HCT116 (cell line): Measurements from ENCODE around the gene BRD2. TPM values are rescaled to one million over a fixed set of nuclear protein-coding genes. Genes with fewer than 3 reads are reported as not detected.

Experiments used
- ATAC-seq: fragments of 200-7000 bp; cut with Tn5 transposase; 2 replicates; pipeline ENCODE4 v1.9.1; 2020; ENCODE audit warnings: mild to moderate bottlenecking, moderate library complexity
- BruUV-seq: library from RNA; stranded (reverse); fragments of 400-500 nt; replicated peaks from 2 replicates; lab custom pipeline; 2021; lab: Mats Ljungman, UMichigan
- CTCF ChIA-PET: fragments of 300-600 bp; sonication (Branson Sonifier 250); formaldehyde crosslinking; loops from one replicate; lab custom pipeline; 2021; ENCODE audit warnings: antibody characterized with exemption; lab: Charles Lee
- POLR2A ChIA-PET: fragments of 300-600, 350-600 bp; sonication (Branson Sonifier 250); formaldehyde crosslinking; loops from one replicate; lab custom pipeline; 2021; ENCODE audit warnings: antibody characterized with exemption; lab: Charles Lee
- RAD21 ChIA-PET, 2 experiments: fragments of 300-600 bp; sonication (Branson Sonifier 250); formaldehyde crosslinking; loops; one replicate each; lab custom pipeline; 2023; ENCODE audit warnings: low total read pairs in 2 of 2; ENCODE audit not compliant: uncharacterized antibody in 2 of 2, unreplicated experiment in 2 of 2, low non-redundant PET in 1 of 2; lab: Charles Lee
- DNase-seq: peaks from one replicate; pipeline ENCODE4 v3.0.0-alpha.2; 2010; ENCODE audit warnings: low read depth, low spot score
- H2AFZ ChIP-seq: fragments of 200-600 bp; shearing (Covaris generic), sonication (generic); 2 replicates; pipeline ENCODE4 v1.6.1; 2017; ENCODE audit warnings: low read depth, mixed run types, mixed read lengths, antibody characterized with exemption, low read length; ENCODE audit not compliant: poor library complexity, severe bottlenecking
- H3K27ac ChIP-seq: 2 replicates; pipeline ENCODE4 v1.5.1; 2012; ENCODE audit warnings: low read depth, low read length
- H3K27me3 ChIP-seq: fragments of 200-600 bp; sonication (generic); 2 replicates; pipeline ENCODE4 v1.6.1; 2016; ENCODE audit warnings: mixed run types, low read length, mixed read lengths; ENCODE audit not compliant: insufficient read depth
- H3K36me3 ChIP-seq, 2 experiments: fragments of 200-500 bp in 1 of 2; fragments of 200-600 bp in 1 of 2; sonication (Bioruptor generic) in 1 of 2; sonication (generic) in 1 of 2; 2 replicates each; pipeline versions ENCODE4 v1.5.1 to v1.6.1; 2014 to 2016; ENCODE audit warnings: low read length in 2 of 2, inconsistent platforms in 1 of 2, mixed read lengths in 1 of 2, mixed run types in 1 of 2; ENCODE audit not compliant: insufficient read depth in 2 of 2, control insufficient read depth in 1 of 2
- H3K4me1 ChIP-seq, 2 experiments: fragments of 200-600 bp in 1 of 2; sonication (generic) in 1 of 2; 2 replicates each; pipeline versions ENCODE4 v1.5.1 to v1.6.1; 2012 to 2017; ENCODE audit warnings: low read length in 2 of 2, inconsistent platforms in 1 of 2, mild to moderate bottlenecking in 1 of 2, mixed read lengths in 1 of 2, mixed run types in 1 of 2, moderate library complexity in 1 of 2; ENCODE audit not compliant: insufficient read depth in 2 of 2, control insufficient read depth in 1 of 2
- H3K4me2 ChIP-seq: fragments of 200-600 bp; sonication (generic); 2 replicates; pipeline ENCODE4 v1.6.1; 2017; ENCODE audit warnings: mixed run types, low read length, mixed read lengths
- H3K4me3 ChIP-seq, 2 experiments: fragments of 200-600 bp in 1 of 2; sonication (generic) in 1 of 2; replicated peaks in 1 of 2; 2 replicates each; pipeline ENCODE4 v1.5.1; 2011 to 2016; ENCODE audit warnings: low read length in 2 of 2, control low read depth in 1 of 2, low read depth in 1 of 2, mild to moderate bottlenecking in 1 of 2, mixed read lengths in 1 of 2, mixed run types in 1 of 2
- H3K79me2 ChIP-seq: fragments of 200-600 bp; sonication (generic); 2 replicates; pipeline ENCODE4 v1.6.1; 2017; ENCODE audit warnings: mild to moderate bottlenecking, mixed run types, low read length, moderate library complexity, mixed read lengths; ENCODE audit not compliant: insufficient read depth
- H3K9ac ChIP-seq: fragments of 200-600 bp; sonication (generic); 2 replicates; pipeline ENCODE4 v1.6.1; 2016; ENCODE audit warnings: low read length, mixed read lengths
- H3K9me2 ChIP-seq: fragments of 200-600 bp; sonication (generic), shearing (Covaris generic); 2 replicates; pipeline ENCODE4 v1.6.1; 2017; ENCODE audit warnings: mixed run types, mild to moderate bottlenecking, moderate library complexity; ENCODE audit not compliant: insufficient read depth
- H3K9me3 ChIP-seq, 2 experiments: fragments of 200-500 bp in 1 of 2; fragments of 200-600 bp in 1 of 2; sonication (Bioruptor generic) in 1 of 2; sonication (generic) in 1 of 2; 2 replicates each; pipeline ENCODE4 v1.6.1; 2014 to 2017; ENCODE audit warnings: low read length in 2 of 2, mixed read lengths in 2 of 2, inconsistent platforms in 1 of 2, low read depth in 1 of 2, mild to moderate bottlenecking in 1 of 2, mixed run types in 1 of 2, moderate library complexity in 1 of 2; ENCODE audit not compliant: control insufficient read depth in 1 of 2, insufficient read depth in 1 of 2
- H4K20me1 ChIP-seq: fragments of 200-600 bp; sonication (generic), shearing (Covaris generic); 2 replicates; pipeline ENCODE4 v1.6.1; 2017; ENCODE audit warnings: mixed run types, mild to moderate bottlenecking, moderate library complexity; ENCODE audit not compliant: insufficient read depth
- ELF1 ChIP-seq: IDR thresholded peaks from 2 replicates; pipeline ENCODE4 v1.6.1; 2012; ENCODE audit warnings: low read depth, borderline replicate concordance
- EZH2phosphoT487 ChIP-seq: fragments of 200-600 bp; IDR thresholded peaks from 2 replicates; pipeline ENCODE4 v1.6.1; 2018; ENCODE audit warnings: antibody characterized with exemption, borderline replicate concordance
- RAD21 ChIP-seq: IDR thresholded peaks from 2 replicates; pipeline ENCODE4 v1.6.1; 2012; ENCODE audit warnings: low read depth, mild to moderate bottlenecking
- SIN3A ChIP-seq: IDR thresholded peaks from 2 replicates; pipeline ENCODE4 v1.6.1; 2012; ENCODE audit warnings: low read depth
- YY1 ChIP-seq: IDR thresholded peaks from 2 replicates; pipeline ENCODE4 v1.6.1; 2011; ENCODE audit warnings: low read length, low read depth, moderate library complexity, mild to moderate bottlenecking; ENCODE audit not compliant: insufficient replicate concordance; ENCODE audit errors: extremely low read depth
- ZFX ChIP-seq: fragments of 450-650 bp; IDR thresholded peaks from 2 replicates; pipeline ENCODE4 v1.6.1; 2017
- ZNF274 ChIP-seq: fragments of 200-500 bp; sonication (Bioruptor generic); IDR thresholded peaks from 2 replicates; pipeline ENCODE4 v1.6.1; 2014; ENCODE audit warnings: mild to moderate bottlenecking, low read depth, low read length, inconsistent platforms
- intact Hi-C: fragments of 100-400 bp; cut with micrococcal nuclease; formaldehyde crosslinking; loops from 2 replicates; pipeline ENCODE4 v1.10.0; 2022
- total RNA-seq: library from RNA; stranded (reverse); gene quantifications from one replicate; pipeline ENCODE4 v1.2.1, GENCODE V29; 2021; ENCODE audit not compliant: unreplicated experiment

The BRD2 gene
- total RNA-seq, 1 experiment from 2014 or later: 260 TPM

DNA sequence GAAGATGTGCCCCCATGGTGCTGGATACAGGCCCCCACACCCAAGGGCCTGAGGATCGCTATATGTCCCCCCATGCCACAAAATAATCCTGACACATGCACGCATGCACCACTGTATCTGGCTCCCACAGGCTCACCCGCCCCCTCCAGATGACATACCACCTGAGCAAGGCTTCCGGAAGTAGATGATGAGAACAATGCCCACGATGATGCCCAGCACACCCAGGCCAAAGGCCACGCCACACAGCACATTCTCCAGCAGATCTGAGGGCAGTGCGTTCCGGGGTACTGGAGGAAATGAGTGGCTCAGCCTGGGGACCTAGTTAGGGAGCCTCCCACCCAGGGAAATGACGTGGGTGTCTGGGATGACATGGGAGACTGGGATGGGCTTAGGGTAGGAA is 19.3 kb upstream of the BRD2 start:
- ChIA-PET CTCF (interaction anchor here (0.7 kb wide), 1 partner anchor 63 kb away, joined by 3 read pairs; no protein-coding TSS in a partner anchor), POLR2A (no interaction called here), RAD21 (no interaction called here)
- no peak overlapping the region for H3K27ac ChIP-seq
- no peak overlapping the region for H2AFZ ChIP-seq
- no peak overlapping the region for H3K9ac ChIP-seq
- no peaks in the 10 kb centered on the region for H3K9me3 ChIP-seq
- ATAC-seq (no peak), DNase-seq (no peak)
- H3K4me2 ChIP-seq: no peak overlapping the region
- no peaks in the 10 kb centered on the region for H3K27me3 ChIP-seq
- H3K4me3 ChIP-seq: no peak overlapping the region
- H3K4me1 ChIP-seq: peaks cover 0 to 10% of the 10 kb centered on the region in 2 experiments; a peak in 2 of 4 replicates
- BruUV-seq: no TSS peak
- no peaks in the 10 kb centered on the region for H3K36me3 ChIP-seq
- H4K20me1 ChIP-seq: no peaks in the 10 kb centered on the region
- intact Hi-C loops: loop anchor here (5.0 kb wide), 1 partner anchor 112 kb away; the partner anchor contains the start of gene TAP2
- TF ChIP-seq SIN3A (no peak), YY1 (no peak), ZNF274 (no peak)
- H3K79me2 ChIP-seq: no peaks in the 10 kb centered on the region
- H3K9me2 ChIP-seq: no peaks in the 10 kb centered on the region

DNA sequence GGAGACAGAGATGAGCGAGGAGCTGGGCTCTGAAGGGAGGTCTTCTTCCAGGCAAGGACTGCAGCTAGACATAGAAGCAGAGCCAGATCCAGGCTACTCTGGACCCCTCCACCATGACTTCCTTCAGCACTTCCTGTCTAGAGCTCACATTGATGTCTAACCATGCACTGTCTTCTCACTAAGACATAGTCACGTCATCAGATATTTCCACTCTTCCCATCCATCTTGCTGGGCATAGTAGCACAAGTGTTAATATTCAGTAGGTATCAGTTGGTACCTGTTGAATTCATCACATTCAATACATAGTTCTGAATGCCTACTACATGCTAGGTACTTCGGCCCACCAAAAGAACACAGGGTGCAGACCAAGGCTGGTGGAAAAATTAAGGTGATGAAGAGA is 18.4 kb upstream of the BRD2 start:
- ChIA-PET CTCF (interaction anchor here (1.3 to 1.9 kb wide), 3 partner anchors 17 to 82 kb away, joined by 4 to 6 read pairs (median 5); no protein-coding TSS in a partner anchor), POLR2A (interaction anchor here (0.8 kb wide), 1 partner anchor 22 kb away, joined by 3 read pairs; no protein-coding TSS in a partner anchor), RAD21 (no interaction called here)
- ATAC-seq (no peak), DNase-seq (no peak)
- Histone ChIP-seq H3K27me3 (no peaks in the 10 kb centered on the region), H3K4me1 (peaks cover 0 to 13% of the 10 kb centered on the region in 2 experiments; a peak in 2 of 4 replicates), H4K20me1 (no peaks in the 10 kb centered on the region), H3K36me3 (no peaks in the 10 kb centered on the region), H3K4me3 (no peak overlapping the region), H3K9ac (no peak overlapping the region), H3K4me2 (no peak overlapping the region), H3K9me3 (no peaks in the 10 kb centered on the region), H2AFZ (no peak overlapping the region), H3K27ac (no peak overlapping the region), H3K9me2 (no peaks in the 10 kb centered on the region), H3K79me2 (no peaks in the 10 kb centered on the region)
- no peak for TF ChIP-seq RAD21
- no peak for TF ChIP-seq ZFX
- no peak for TF ChIP-seq EZH2phosphoT487
- no peak for TF ChIP-seq ELF1
- no TSS peak for BruUV-seq
- intact Hi-C loops: no loop called here
